ENCODE results near the gene SRXN1. TPM values are rescaled to one million over a fixed set of nuclear protein-coding genes. Genes with fewer than 3 reads are reported as not detected.

The SRXN1 gene
- total and polyA plus RNA-seq, 12 donors: 11.9 to 42.0 (median 30.9) TPM

DNA sequence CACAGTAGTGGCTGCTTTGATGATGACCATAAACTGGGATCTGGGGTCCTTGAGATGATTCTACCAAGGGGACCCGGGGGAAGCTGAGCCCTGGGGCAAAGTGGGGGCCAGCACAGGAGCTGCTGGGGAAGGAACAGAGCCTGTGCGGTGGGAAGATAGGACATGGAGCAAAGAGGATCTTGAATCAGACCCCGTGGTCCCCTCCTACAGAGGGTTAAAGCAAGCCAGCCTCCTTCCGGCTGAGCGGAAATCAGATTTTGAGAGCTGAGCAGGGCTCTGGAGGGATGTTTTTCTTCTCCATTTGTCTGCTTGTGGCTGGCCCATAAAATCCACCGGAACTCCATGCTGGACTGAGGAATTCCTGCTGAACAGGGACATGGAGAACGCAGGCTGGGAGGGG, 32.8 kb downstream of the SRXN1 start:
- DNase-seq (no peak), ATAC-seq (no peak)
- H3K4me1 ChIP-seq: peaks cover 0 to 12% (median 4%) of the 10 kb centered on the region in 9 donors
- WGBS, 2 donors: 48% methylated on average over 7 of the region's 7 CpGs
- peaks cover 0 to 12% (median 4%) of the 10 kb centered on the region in 11 donors for H3K9me3 ChIP-seq
- H3K36me3 ChIP-seq: no peaks in the 10 kb centered on the region
- H3K27me3 ChIP-seq: no peaks in the 10 kb centered on the region
- TF ChIP-seq, protein P1, sequence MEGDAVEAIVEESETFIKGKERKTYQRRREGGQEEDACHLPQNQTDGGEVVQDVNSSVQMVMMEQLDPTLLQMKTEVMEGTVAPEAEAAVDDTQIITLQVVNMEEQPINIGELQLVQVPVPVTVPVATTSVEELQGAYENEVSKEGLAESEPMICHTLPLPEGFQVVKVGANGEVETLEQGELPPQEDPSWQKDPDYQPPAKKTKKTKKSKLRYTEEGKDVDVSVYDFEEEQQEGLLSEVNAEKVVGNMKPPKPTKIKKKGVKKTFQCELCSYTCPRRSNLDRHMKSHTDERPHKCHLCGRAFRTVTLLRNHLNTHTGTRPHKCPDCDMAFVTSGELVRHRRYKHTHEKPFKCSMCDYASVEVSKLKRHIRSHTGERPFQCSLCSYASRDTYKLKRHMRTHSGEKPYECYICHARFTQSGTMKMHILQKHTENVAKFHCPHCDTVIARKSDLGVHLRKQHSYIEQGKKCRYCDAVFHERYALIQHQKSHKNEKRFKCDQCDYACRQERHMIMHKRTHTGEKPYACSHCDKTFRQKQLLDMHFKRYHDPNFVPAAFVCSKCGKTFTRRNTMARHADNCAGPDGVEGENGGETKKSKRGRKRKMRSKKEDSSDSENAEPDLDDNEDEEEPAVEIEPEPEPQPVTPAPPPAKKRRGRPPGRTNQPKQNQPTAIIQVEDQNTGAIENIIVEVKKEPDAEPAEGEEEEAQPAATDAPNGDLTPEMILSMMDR (IDR thresholded peaks at IDR 0.05): no peak
- no peak overlapping the region for H3K27ac ChIP-seq
- intact Hi-C loops (cut with DNase I): no loop called here
- no peak overlapping the region for H3K4me3 ChIP-seq

DNA sequence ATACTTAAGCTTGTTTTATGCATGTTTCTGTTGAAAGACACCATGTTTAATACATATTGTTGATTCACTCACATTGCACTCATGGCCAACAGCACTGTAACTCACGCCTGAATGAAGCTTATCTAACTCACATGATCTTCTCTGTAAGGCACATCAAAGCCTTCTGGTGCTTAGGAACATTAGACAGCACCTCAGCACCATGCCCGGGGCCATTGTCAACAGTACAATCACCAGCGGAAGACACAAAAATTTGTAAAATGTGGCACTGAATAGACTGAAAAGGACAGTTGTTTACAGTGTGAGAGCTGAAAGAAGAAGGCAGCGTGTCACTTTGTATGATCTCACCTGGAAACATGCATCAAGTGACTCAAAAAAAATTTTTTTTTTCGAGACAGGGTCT, 34.0 kb downstream of the SRXN1 start:
- H3K36me3 ChIP-seq: no peaks in the 10 kb centered on the region
- intact Hi-C loops (cut with DNase I): no loop called here
- no peak overlapping the region for H3K27ac ChIP-seq
- H3K27me3 ChIP-seq: no peaks in the 10 kb centered on the region
- H3K4me1 ChIP-seq: peaks cover 0 to 12% (median 3%) of the 10 kb centered on the region in 9 donors
- TF ChIP-seq, protein P1 (IDR thresholded peaks at IDR 0.05): no peak
- WGBS, 2 donors: 67 to 72% methylated on average over 5 of the region's 5 CpGs
- peaks cover 0 to 10% (median 4%) of the 10 kb centered on the region in 11 donors for H3K9me3 ChIP-seq
- no peak overlapping the region for H3K4me3 ChIP-seq
- DNase-seq: no peak
- ATAC-seq: no peak

DNA sequence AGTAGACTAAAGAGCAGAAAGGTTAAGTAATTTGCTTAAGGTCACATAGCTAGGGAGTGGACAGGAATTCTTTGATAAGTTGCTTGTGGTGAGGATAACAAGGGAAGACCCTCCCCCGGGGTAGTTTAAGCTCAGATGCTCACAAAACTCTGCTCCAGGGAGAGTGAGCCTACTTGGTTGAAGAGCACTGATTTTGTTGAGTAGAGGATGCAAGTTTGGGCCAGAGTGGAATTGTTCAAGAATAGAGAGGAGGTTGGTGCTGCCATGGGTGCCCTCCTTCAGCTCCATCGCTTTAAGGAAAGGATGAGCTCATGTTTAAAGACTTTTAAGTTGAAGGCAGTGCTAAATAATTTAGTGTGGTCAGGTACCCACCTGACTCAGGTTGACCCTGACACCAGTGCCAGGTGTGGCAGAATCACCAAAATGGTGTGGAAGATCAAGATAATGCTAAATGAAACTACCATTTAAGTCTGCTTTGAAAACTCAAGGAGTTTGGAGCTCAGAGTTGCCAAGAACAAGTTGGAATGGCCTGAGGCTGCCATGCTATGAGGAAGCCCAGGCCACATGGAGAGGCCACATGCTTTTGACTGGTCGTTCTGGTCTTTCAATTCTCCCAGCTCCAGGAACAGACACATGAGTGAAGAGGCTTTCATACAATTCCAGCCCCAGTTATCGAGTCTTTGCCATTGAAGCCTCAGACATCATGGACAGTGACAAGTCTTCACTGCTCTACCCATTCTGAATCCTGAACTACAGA, 34.9 kb downstream of the SRXN1 start:
- ATAC-seq (no peak), DNase-seq (no peak)
- Histone ChIP-seq H3K27me3 (peaks cover 0 to 2% (median 0%) of the 10 kb centered on the region in 7 donors), H3K4me1 (peaks cover 0 to 12% (median 3%) of the 10 kb centered on the region in 9 donors), H3K27ac (no peak overlapping the region), H3K4me3 (no peak overlapping the region), H3K36me3 (no peaks in the 10 kb centered on the region), H3K9me3 (peaks cover 0 to 10% (median 4%) of the 10 kb centered on the region in 11 donors)
- intact Hi-C loops (cut with DNase I): no loop called here
- 94% methylated on average over 4 of the region's 4 CpGs for WGBS, 2 donors
- TF ChIP-seq, protein P1 (IDR thresholded peaks at IDR 0.05): no peak

DNA sequence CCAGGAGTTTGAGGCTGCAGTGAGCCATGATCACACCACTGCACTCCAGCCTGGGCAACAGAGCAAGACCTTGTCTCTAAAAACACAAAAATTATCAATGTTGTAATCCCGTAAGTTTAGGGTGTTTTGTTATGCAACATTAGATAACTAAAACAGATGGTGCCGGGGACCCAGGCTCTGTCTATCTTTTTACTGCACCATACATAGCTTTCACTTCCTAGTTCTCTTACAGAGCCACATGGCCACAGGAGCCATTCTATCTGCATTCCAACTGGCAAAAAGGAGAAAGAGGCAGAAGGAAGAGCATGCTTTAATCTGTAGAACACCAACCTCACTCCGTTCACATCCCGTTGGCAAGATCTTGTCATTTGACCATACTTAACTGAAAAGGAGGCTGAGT, 37.5 kb downstream of the SRXN1 start:
- intact Hi-C loops (cut with DNase I): no loop called here
- TF ChIP-seq, protein P1 (IDR thresholded peaks at IDR 0.05): no peak
- Histone ChIP-seq H3K4me3 (no peak overlapping the region), H3K36me3 (no peaks in the 10 kb centered on the region), H3K27ac (no peak overlapping the region), H3K4me1 (peaks cover 0 to 23% (median 11%) of the 10 kb centered on the region in 9 donors), H3K27me3 (peaks cover 0 to 27% (median 1%) of the 10 kb centered on the region in 7 donors), H3K9me3 (peaks cover 0 to 10% (median 4%) of the 10 kb centered on the region in 11 donors)
- DNase-seq (no peak), ATAC-seq (no peak)
- WGBS, 2 donors: 77 to 84% methylated on average over 4 of the region's 4 CpGs

Data from heart right ventricle (tissue), 16 donors.